GM06990 (cell line): ENCODE results near the gene MX1.

Experiments used
- DNase-seq: peaks from one replicate; pipeline ENCODE4 v3.0.0-alpha.2; 2011; ENCODE audit not compliant: insufficient read length; ENCODE audit errors: extremely low read depth
- H3K27me3 ChIP-seq: replicated peaks from 2 replicates; pipeline ENCODE4 v1.6.0; 2011; ENCODE audit warnings: low read length; ENCODE audit not compliant: control insufficient read depth, insufficient read depth
- H3K36me3 ChIP-seq: 2 replicates; pipeline ENCODE4 v1.5.1; 2011; ENCODE audit warnings: low read length; ENCODE audit not compliant: control insufficient read depth, insufficient read depth
- H3K4me3 ChIP-seq: replicated peaks from 2 replicates; pipeline ENCODE4 v1.5.1; 2011; ENCODE audit warnings: low read depth, mild to moderate bottlenecking, control low read depth, low read length
- CTCF ChIP-seq: IDR thresholded peaks from 2 replicates; pipeline ENCODE4 v1.5.1; 2011; ENCODE audit warnings: low read length, control low read depth, mild to moderate bottlenecking, inconsistent platforms; ENCODE audit not compliant: insufficient read depth, poor library complexity, severe bottlenecking

Gene MX1

GRCh38 chr21:41437729-41438128 lies 11.7 kb downstream of the MX1 start:
- DNase-seq: no peak
- Histone ChIP-seq H3K36me3 (peaks cover 51% of the 10 kb centered on the region), H3K4me3 (no peak overlapping the region), H3K27me3 (no peaks in the 10 kb centered on the region)
- TF ChIP-seq CTCF: no peak

GRCh38 chr21:41438425-41439113 lies 12.5 kb downstream of the MX1 start:
- DNase-seq: no peak
- peaks cover 50% of the 10 kb centered on the region for H3K36me3 ChIP-seq
- H3K4me3 ChIP-seq: no peak overlapping the region
- TF ChIP-seq CTCF: no peak
- no peaks in the 10 kb centered on the region for H3K27me3 ChIP-seq

GRCh38 chr21:41439248-41439647 lies 13.2 kb downstream of the MX1 start:
- TF ChIP-seq CTCF: no peak
- Histone ChIP-seq H3K27me3 (no peaks in the 10 kb centered on the region), H3K36me3 (peaks cover 52% of the 10 kb centered on the region), H3K4me3 (no peak overlapping the region)
- DNase-seq: no peak

GRCh38 chr21:41441546-41441945 lies 15.5 kb downstream of the MX1 start:
- no peak overlapping the region for H3K4me3 ChIP-seq
- TF ChIP-seq CTCF: no peak
- H3K27me3 ChIP-seq: no peaks in the 10 kb centered on the region
- H3K36me3 ChIP-seq: peaks cover 58% of the 10 kb centered on the region
- no peak for DNase-seq

- TF ChIP-seq CTCF: no peak
- no peak for DNase-seq
- Histone ChIP-seq H3K36me3 (peaks cover 60% of the 10 kb centered on the region), H3K27me3 (no peaks in the 10 kb centered on the region), H3K4me3 (no peak overlapping the region)
Observed at GRCh38 chr21:41442481-41443186, 16.6 kb downstream of the MX1 start.
